H9 (cell line): ENCODE data around the gene ZNF469. TPM values are rescaled to one million over a fixed set of nuclear protein-coding genes. Genes with fewer than 3 reads are reported as not detected.

Source experiments
- DNase-seq: peaks from one replicate; pipeline ENCODE4 v3.0.0-alpha.2; 2017
- H2AFZ ChIP-seq: one replicate; pipeline ENCODE4 v1.6.1; 2013; ENCODE audit warnings: mild to moderate bottlenecking, low read length, control low read depth, moderate library complexity
- H2AK5ac ChIP-seq: 2 replicates; pipeline ENCODE4 v1.6.1; 2013; ENCODE audit warnings: low read length, control low read depth, mixed read lengths; ENCODE audit not compliant: insufficient read length
- H2BK120ac ChIP-seq: one replicate; pipeline ENCODE4 v1.6.1; 2013; ENCODE audit warnings: low read depth, mild to moderate bottlenecking, low read length, control low read depth, inconsistent platforms; ENCODE audit not compliant: poor library complexity, severe bottlenecking
- H2BK12ac ChIP-seq: 2 replicates; pipeline ENCODE4 v1.6.1; 2013; ENCODE audit warnings: low read length, control low read depth, mixed read lengths, low read depth; ENCODE audit not compliant: insufficient read length
- H2BK15ac ChIP-seq: 2 replicates; pipeline ENCODE4 v1.6.1; 2013; ENCODE audit warnings: low read depth, low read length, control low read depth
- H2BK20ac ChIP-seq: one replicate; pipeline ENCODE4 v1.6.1; 2013; ENCODE audit warnings: low read depth, mild to moderate bottlenecking, low read length, control low read depth, inconsistent platforms; ENCODE audit not compliant: poor library complexity, severe bottlenecking
- H2BK5ac ChIP-seq: 2 replicates; pipeline ENCODE4 v1.6.1; 2013; ENCODE audit warnings: low read length, control low read depth, mixed read lengths; ENCODE audit not compliant: insufficient read length
- H3K14ac ChIP-seq: 2 replicates; pipeline ENCODE4 v1.6.1; 2013; ENCODE audit warnings: low read length, control low read depth; ENCODE audit not compliant: insufficient read depth
- H3K18ac ChIP-seq: 2 replicates; pipeline ENCODE4 v1.6.1; 2013; ENCODE audit warnings: low read depth, mild to moderate bottlenecking, mixed read lengths, low read length, control low read depth; ENCODE audit not compliant: insufficient read length
- H3K23ac ChIP-seq: 2 replicates; pipeline ENCODE4 v1.6.1; 2013; ENCODE audit warnings: low read length, control low read depth, mixed read lengths, low read depth; ENCODE audit not compliant: insufficient read length
- H3K23me2 ChIP-seq: 2 replicates; pipeline ENCODE4 v1.6.1; 2013; ENCODE audit warnings: low read depth, mild to moderate bottlenecking, mixed read lengths, low read length, control low read depth; ENCODE audit not compliant: insufficient read length, poor library complexity, severe bottlenecking
- H3K27ac ChIP-seq: 2 replicates; pipeline ENCODE4 v1.5.1; 2013; ENCODE audit warnings: low read length, control low read depth, mixed read lengths, low read depth; ENCODE audit not compliant: insufficient read length
- H3K27me3 ChIP-seq: 2 replicates; pipeline ENCODE4 v1.6.1; 2013; ENCODE audit warnings: low read length, control low read depth, inconsistent platforms; ENCODE audit not compliant: insufficient read depth
- H3K4ac ChIP-seq: 2 replicates; pipeline ENCODE4 v1.6.1; 2013; ENCODE audit warnings: low read depth, mild to moderate bottlenecking, control low read depth, inconsistent platforms, low read length, moderate library complexity
- H3K4me1 ChIP-seq: 2 replicates; pipeline ENCODE4 v1.6.1; 2013; ENCODE audit warnings: low read length, control low read depth, inconsistent platforms; ENCODE audit not compliant: insufficient read depth
- H3K4me2 ChIP-seq: 2 replicates; pipeline ENCODE4 v1.6.1; 2013; ENCODE audit warnings: low read length, control low read depth, mixed read lengths; ENCODE audit not compliant: insufficient read length, insufficient read depth
- H3K56ac ChIP-seq: 2 replicates; pipeline ENCODE4 v1.6.1; 2013; ENCODE audit warnings: low read depth, mild to moderate bottlenecking, mixed read lengths, low read length, control low read depth; ENCODE audit not compliant: insufficient read length
- H3K79me1 ChIP-seq: 2 replicates; pipeline ENCODE4 v1.6.1; 2013; ENCODE audit warnings: low read depth, mild to moderate bottlenecking, moderate library complexity, low read length, control low read depth, inconsistent platforms; ENCODE audit not compliant: insufficient read depth, poor library complexity, severe bottlenecking
- H3K79me2 ChIP-seq: 2 replicates; pipeline ENCODE4 v1.6.1; 2013; ENCODE audit warnings: low read length, control low read depth, inconsistent platforms; ENCODE audit not compliant: insufficient read depth
- H3K9ac ChIP-seq: 2 replicates; pipeline ENCODE4 v1.6.1; 2013; ENCODE audit warnings: low read length, control low read depth, mixed read lengths; ENCODE audit not compliant: insufficient read length; ENCODE audit errors: extremely low read depth
- H3K9me3 ChIP-seq: one replicate; pipeline ENCODE4 v1.6.1; 2013; ENCODE audit warnings: low read depth, low read length, inconsistent platforms; ENCODE audit not compliant: control insufficient read depth
- H3T11ph ChIP-seq: one replicate; pipeline ENCODE4 v1.6.1; 2013; ENCODE audit warnings: mild to moderate bottlenecking, low read length, control low read depth, inconsistent platforms
- H4K20me1 ChIP-seq: one replicate; pipeline ENCODE4 v1.6.1; 2013; ENCODE audit not compliant: control insufficient read depth, insufficient read length, insufficient read depth
- H4K5ac ChIP-seq: 2 replicates; pipeline ENCODE4 v1.6.1; 2013; ENCODE audit warnings: low read depth, mild to moderate bottlenecking, mixed read lengths, low read length, control low read depth; ENCODE audit not compliant: insufficient read length
- H4K8ac ChIP-seq: replicated peaks from 2 replicates; pipeline ENCODE4 v1.6.1; 2013; ENCODE audit warnings: low read length, control low read depth, mixed read lengths, low read depth; ENCODE audit not compliant: insufficient read length
- H4K91ac ChIP-seq: 2 replicates; pipeline ENCODE4 v1.6.1; 2013; ENCODE audit warnings: low read depth, mild to moderate bottlenecking, moderate library complexity, mixed read lengths, low read length, control low read depth; ENCODE audit not compliant: insufficient read length
- H3K27ac Mint-ChIP-seq, 3 experiments: 2 replicates in 2 of 3; 3 replicates in 1 of 3; pipeline ENCODE4 v1.8.0; 2020 to 2021; ENCODE audit warnings: mixed read lengths in 3 of 3, mild to moderate bottlenecking in 1 of 3, moderate library complexity in 1 of 3
- H3K27me3 Mint-ChIP-seq: 2 replicates; pipeline ENCODE4 v1.8.0; 2021; ENCODE audit warnings: low read depth, mild to moderate bottlenecking, moderate library complexity, mixed read lengths
- H3K36me3 Mint-ChIP-seq, 3 experiments: 2 replicates in 2 of 3; 3 replicates in 1 of 3; pipeline ENCODE4 v1.8.0; 2020 to 2021; ENCODE audit warnings: low read depth in 3 of 3, mixed read lengths in 3 of 3; ENCODE audit not compliant: insufficient read depth in 1 of 3
- H3K4me1 Mint-ChIP-seq, 2 experiments: 2 replicates each; pipeline ENCODE4 v1.8.0; 2020; ENCODE audit warnings: mixed read lengths in 2 of 2
- H3K4me3 Mint-ChIP-seq, 2 experiments: 2 replicates in 1 of 2; 3 replicates in 1 of 2; pipeline ENCODE4 v1.8.0; 2020 to 2021; ENCODE audit warnings: mild to moderate bottlenecking in 2 of 2, mixed read lengths in 2 of 2, moderate library complexity in 1 of 2
- H3K9me3 Mint-ChIP-seq, 2 experiments: 2 replicates in 1 of 2; 3 replicates in 1 of 2; pipeline ENCODE4 v1.8.0; 2020; ENCODE audit warnings: mild to moderate bottlenecking in 2 of 2, mixed read lengths in 2 of 2, moderate library complexity in 1 of 2
- WGBS: extraction: QIAGEN DNeasy Blood & Tissue Kit; methylation state at CpG from one replicate; pipeline ENCODE4 v1.1.7; 2013; ENCODE audit warnings: missing lambda C conversion rate, low lambda C conversion rate, mixed read lengths; ENCODE audit not compliant: insufficient read length; ENCODE audit errors: extremely low coverage; 5-methylcytosine and 5-hydroxymethylcytosine counted together
- total RNA-seq: library from RNA; stranded (reverse); gene quantifications from 2 replicates; pipeline ENCODE4 v1.2.1, GENCODE V29; 2021
- TF ChIP-seq, protein P1 (sequence below): fragments of 200-600 bp; sonication (generic); conservative IDR thresholded peaks from 3 replicates; pipeline ENCODE4 v1.8.0; 2021; ENCODE audit warnings: antibody characterized with exemption, mild to moderate bottlenecking

ZNF469 gene
- total RNA-seq, 1 experiment from 2014 or later: 4.4 TPM

GRCh38 chr16:88387941-88388627 is 5.3 kb downstream of the ZNF469 start:
- H3K79me2 ChIP-seq: no peaks in the 10 kb centered on the region
- Mint-ChIP-seq H3K36me3 (no peaks in the 10 kb centered on the region; a peak in 1 of 7 replicates), H3K9me3 (no peaks in the 10 kb centered on the region), H3K4me1 (peaks cover 5% of the 10 kb centered on the region in 2 experiments), H3K27me3 (peaks cover 52% of the 10 kb centered on the region), H3K4me3 (no peak overlapping the region), H3K27ac (no peak overlapping the region)
- no peak overlapping the region for H2BK20ac ChIP-seq
- no peak overlapping the region for H3K4me2 ChIP-seq
- H2BK120ac ChIP-seq: no peak overlapping the region
- no peak overlapping the region for H4K91ac ChIP-seq
- no peaks in the 10 kb centered on the region for H3K4me1 ChIP-seq
- H3T11ph ChIP-seq: no peak overlapping the region
- no peak overlapping the region for H4K5ac ChIP-seq
- H3K27me3 ChIP-seq: peaks cover 10% of the 10 kb centered on the region; the same call in 1 of the 2 replicates
- H2AK5ac ChIP-seq: no peak overlapping the region
- H3K9ac ChIP-seq: no peak overlapping the region
- H4K8ac ChIP-seq: no peak overlapping the region
- no peaks in the 10 kb centered on the region for H3K79me1 ChIP-seq
- no CpG with 5 or more reads among the region's 27 CpGs for WGBS
- H3K23ac ChIP-seq: no peak overlapping the region
- H2AFZ ChIP-seq: no peak overlapping the region
- H2BK5ac ChIP-seq: no peak overlapping the region
- no peak overlapping the region for H2BK15ac ChIP-seq
- no peak overlapping the region for H3K27ac ChIP-seq
- TF ChIP-seq, protein P1, sequence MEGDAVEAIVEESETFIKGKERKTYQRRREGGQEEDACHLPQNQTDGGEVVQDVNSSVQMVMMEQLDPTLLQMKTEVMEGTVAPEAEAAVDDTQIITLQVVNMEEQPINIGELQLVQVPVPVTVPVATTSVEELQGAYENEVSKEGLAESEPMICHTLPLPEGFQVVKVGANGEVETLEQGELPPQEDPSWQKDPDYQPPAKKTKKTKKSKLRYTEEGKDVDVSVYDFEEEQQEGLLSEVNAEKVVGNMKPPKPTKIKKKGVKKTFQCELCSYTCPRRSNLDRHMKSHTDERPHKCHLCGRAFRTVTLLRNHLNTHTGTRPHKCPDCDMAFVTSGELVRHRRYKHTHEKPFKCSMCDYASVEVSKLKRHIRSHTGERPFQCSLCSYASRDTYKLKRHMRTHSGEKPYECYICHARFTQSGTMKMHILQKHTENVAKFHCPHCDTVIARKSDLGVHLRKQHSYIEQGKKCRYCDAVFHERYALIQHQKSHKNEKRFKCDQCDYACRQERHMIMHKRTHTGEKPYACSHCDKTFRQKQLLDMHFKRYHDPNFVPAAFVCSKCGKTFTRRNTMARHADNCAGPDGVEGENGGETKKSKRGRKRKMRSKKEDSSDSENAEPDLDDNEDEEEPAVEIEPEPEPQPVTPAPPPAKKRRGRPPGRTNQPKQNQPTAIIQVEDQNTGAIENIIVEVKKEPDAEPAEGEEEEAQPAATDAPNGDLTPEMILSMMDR: no peak
- no peak for DNase-seq
- no peaks in the 10 kb centered on the region for H4K20me1 ChIP-seq
- no peaks in the 10 kb centered on the region for H3K9me3 ChIP-seq
- no peak overlapping the region for H3K18ac ChIP-seq
- H3K14ac ChIP-seq: no peak overlapping the region; the same call in 1 of the 2 replicates
- H3K4ac ChIP-seq: no peak overlapping the region
- no peak overlapping the region for H3K56ac ChIP-seq
- H2BK12ac ChIP-seq: no peak overlapping the region
- H3K23me2 ChIP-seq: peaks cover 3% of the 10 kb centered on the region
